DND-41 (cell line): ENCODE results near the gene SCART1.

Source experiments
- EZH2 ChIP-seq: IDR thresholded peaks from 3 replicates; pipeline ENCODE4 v1.6.1; 2012; ENCODE audit warnings: borderline replicate concordance, low read depth, mild to moderate bottlenecking, moderate library complexity, low read length, inconsistent platforms; ENCODE audit not compliant: severe bottlenecking
- TF ChIP-seq, protein P1 (sequence below): IDR thresholded peaks from 2 replicates; pipeline ENCODE4 v1.5.1; 2012; ENCODE audit warnings: borderline replicate concordance, low read length, moderate library complexity, mild to moderate bottlenecking; ENCODE audit not compliant: poor library complexity, severe bottlenecking; ENCODE audit errors: extremely low read depth

DNA sequence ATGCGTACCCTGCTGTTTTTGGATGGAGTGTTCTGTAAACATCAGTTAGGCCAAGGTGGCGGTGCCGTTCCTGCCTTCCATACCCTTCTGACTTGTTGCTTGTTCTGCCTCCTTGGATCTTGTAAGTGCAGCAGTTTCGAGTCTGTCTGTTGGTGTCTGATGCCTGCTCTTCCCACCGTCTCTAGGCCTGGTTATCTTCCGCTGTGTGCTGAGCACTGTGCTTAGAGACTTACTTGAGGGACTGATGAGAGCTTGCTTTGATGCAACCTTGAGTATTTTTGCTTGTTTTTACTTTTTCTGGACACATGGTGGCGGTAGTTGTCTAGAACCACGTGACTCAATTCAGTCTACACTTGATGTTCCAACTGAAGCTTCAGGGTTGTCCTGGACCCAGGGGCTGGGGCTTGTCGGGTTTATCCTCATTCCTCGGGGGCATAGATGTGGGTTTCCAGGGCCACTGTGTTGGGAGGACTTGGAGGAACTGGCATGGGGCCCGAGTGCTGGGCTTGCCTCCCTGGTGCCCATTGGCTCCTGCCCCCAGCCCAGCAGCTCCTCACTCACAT lies 15.0 kb upstream of the SCART1 start:
- no peak for TF ChIP-seq EZH2
- TF ChIP-seq, protein P1, sequence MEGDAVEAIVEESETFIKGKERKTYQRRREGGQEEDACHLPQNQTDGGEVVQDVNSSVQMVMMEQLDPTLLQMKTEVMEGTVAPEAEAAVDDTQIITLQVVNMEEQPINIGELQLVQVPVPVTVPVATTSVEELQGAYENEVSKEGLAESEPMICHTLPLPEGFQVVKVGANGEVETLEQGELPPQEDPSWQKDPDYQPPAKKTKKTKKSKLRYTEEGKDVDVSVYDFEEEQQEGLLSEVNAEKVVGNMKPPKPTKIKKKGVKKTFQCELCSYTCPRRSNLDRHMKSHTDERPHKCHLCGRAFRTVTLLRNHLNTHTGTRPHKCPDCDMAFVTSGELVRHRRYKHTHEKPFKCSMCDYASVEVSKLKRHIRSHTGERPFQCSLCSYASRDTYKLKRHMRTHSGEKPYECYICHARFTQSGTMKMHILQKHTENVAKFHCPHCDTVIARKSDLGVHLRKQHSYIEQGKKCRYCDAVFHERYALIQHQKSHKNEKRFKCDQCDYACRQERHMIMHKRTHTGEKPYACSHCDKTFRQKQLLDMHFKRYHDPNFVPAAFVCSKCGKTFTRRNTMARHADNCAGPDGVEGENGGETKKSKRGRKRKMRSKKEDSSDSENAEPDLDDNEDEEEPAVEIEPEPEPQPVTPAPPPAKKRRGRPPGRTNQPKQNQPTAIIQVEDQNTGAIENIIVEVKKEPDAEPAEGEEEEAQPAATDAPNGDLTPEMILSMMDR, result peak; percentile 68
